ENCODE measurements around the gene ETS2. TPM values are rescaled to one million over a fixed set of nuclear protein-coding genes. Genes with fewer than 3 reads are reported as not detected.
"Not testable (repeated sequence)": the region's sequence is repeated elsewhere in the genome, so short reads cannot be mapped to it uniquely, and the experiment has no call there.

Gene ETS2
- total RNA-seq, 1 experiment from 2014 or later, result 15.9 TPM

GRCh38 chr21:38818325-38818723, 12.6 kb downstream of the ETS2 start:
- DNase-seq (ENCODE audit: low spot score), result no peak

- no peak for DNase-seq (ENCODE audit: low spot score)
These were observed 13.5 kb downstream of the ETS2 start for GRCh38 chr21:38819051-38819718.

- DNase-seq (ENCODE audit: low spot score), result peak; percentile 95
These were observed 14.0 kb downstream of the ETS2 start for GRCh38 chr21:38819719-38820159.

- DNase-seq (ENCODE audit: low spot score), result no peak
These were observed 14.9 kb downstream of the ETS2 start for GRCh38 chr21:38820471-38821239.

DNA sequence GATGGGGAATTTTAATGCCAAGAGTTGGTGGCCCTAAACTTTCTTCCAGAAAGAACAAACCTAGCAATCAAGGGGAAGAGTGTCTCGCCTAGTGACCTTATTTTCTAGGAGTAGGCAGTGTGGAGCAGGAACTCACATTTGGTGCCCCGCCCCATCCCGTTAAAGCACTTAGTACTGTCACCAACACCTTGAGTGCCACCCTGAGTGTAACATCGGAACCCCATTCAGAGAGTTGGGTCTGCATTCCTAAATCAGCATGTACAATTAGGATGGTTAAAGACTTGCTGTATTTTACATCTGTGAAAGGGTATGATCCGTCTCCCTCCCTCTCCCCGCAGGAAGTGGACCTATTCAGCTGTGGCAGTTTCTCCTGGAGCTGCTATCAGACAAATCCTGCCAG, 15.5 kb downstream of the ETS2 start:
- no peak for DNase-seq (ENCODE audit: low spot score)

DNA sequence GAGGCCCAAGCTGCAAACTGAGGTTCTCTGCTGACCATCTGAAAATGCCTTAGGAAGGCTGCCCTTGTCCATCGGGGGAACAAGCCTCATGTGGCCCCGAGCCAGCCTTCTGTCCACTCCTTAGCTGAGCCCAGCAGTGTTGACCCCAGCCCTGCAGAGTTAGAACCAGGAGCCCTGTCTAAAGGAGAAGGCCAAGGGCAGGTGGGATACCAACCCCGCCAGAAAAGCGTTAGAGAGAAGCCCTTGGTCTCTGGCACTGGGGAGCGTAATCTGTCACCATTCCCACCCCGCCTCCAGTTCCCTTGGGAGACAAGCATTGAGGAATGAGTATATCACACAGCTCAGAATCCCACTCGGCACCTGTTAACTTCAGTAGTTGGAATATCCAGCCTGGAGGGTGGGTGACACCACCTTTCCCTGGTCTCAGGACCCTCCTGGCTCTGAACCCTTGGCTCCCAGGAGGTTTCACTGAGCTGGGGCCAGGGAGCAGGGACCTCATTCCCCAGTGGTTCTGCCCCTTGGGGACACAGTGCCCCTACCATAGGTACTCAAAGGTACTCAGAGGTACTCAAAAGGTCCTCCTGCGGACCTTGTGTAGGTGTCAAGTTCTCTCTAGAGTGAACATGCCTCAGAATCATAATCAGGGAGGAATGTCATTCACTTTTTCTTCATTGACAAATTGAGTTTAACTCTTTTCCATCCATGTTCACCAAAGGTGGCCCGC, 16.4 kb downstream of the ETS2 start:
- no peak for DNase-seq (ENCODE audit: low spot score)

DNA sequence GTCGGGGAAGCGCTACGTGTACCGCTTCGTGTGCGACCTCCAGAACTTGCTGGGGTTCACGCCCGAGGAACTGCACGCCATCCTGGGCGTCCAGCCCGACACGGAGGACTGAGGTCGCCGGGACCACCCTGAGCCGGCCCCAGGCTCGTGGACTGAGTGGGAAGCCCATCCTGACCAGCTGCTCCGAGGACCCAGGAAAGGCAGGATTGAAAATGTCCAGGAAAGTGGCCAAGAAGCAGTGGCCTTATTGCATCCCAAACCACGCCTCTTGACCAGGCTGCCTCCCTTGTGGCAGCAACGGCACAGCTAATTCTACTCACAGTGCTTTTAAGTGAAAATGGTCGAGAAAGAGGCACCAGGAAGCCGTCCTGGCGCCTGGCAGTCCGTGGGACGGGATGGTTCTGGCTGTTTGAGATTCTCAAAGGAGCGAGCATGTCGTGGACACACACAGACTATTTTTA, 17.1 kb downstream of the ETS2 start:
- no peak for DNase-seq (ENCODE audit: low spot score)

DNA sequence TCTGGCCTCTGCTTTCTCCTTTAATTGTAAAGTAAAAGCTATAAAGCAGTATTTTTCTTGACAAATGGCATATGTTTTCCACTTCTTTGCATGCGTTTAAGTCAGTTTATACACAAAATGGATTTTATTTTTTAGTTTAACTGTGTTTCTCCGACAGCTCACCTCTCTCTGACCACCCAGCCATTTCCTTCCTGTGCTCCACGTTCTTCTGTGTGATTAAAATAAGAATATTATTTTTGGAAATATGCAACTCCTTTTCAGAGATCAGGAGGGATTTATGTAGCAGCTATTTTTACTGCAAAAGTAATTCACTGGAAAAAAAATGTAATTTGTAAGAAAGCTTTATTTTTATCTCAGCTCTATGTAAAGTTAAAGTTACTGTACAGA, 18.0 kb downstream of the ETS2 start:
- DNase-seq (ENCODE audit: low spot score), result no peak

DNA sequence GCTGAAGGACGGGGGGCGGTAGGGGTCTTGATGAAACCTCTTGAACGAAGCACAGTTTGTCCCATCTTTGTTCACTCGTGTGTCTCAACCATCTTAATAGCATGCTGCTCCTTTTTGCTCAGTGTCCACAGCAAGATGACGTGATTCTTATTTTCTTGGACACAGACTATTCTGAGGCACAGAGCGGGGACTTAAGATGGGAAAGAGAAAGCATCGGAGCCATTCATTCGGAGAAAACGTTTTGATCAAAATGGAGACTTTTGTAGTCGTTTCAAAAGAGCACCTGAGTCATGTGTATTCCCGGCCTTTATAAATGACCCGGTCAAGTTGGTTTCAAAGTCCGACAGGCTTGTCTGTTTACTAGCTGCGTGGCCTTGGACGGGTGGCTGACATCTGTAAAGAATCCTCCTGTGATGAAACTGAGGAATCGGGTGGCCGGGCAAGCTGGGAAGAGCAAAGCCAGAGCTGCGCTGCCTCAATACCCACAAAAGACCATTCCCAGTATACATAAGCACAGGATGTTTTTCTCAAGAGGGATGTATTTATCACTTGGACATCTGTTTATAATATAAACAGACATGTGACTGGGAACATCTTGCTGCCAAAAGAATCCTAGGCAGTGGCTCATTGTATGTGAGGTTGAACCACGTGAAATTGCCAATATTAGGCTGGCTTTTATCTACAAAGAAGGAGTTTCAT, 18.5 kb downstream of the ETS2 start:
- DNase-seq (ENCODE audit: low spot score), result no peak

DNA sequence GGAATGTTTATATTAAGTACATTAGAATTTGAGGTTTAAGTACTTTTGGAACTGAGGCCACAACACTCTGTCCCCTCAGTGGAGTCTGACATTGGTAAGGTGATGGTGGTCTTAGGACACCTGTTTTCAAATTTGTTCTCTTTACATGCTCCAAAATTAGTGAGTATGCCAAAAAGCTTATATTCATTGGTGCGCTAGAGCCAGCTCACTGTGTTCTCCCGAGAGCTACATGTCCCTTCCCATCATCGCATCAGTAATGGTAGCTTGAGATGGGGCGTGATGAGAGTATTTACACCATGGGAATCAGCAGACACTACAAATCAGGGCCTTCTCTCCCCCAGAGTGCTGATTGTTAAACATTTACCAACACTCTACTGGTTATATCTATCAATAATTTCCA, 19.5 kb downstream of the ETS2 start:
- no peak for DNase-seq (ENCODE audit: low spot score)

- no peak for DNase-seq (ENCODE audit: low spot score)
These were observed 20.2 kb downstream of the ETS2 start for GRCh38 chr21:38825921-38826320.

GRCh38 chr21:38828111-38828510, 22.4 kb downstream of the ETS2 start:
- DNase-seq (ENCODE audit: low spot score), result not testable (repeated sequence)

DNA sequence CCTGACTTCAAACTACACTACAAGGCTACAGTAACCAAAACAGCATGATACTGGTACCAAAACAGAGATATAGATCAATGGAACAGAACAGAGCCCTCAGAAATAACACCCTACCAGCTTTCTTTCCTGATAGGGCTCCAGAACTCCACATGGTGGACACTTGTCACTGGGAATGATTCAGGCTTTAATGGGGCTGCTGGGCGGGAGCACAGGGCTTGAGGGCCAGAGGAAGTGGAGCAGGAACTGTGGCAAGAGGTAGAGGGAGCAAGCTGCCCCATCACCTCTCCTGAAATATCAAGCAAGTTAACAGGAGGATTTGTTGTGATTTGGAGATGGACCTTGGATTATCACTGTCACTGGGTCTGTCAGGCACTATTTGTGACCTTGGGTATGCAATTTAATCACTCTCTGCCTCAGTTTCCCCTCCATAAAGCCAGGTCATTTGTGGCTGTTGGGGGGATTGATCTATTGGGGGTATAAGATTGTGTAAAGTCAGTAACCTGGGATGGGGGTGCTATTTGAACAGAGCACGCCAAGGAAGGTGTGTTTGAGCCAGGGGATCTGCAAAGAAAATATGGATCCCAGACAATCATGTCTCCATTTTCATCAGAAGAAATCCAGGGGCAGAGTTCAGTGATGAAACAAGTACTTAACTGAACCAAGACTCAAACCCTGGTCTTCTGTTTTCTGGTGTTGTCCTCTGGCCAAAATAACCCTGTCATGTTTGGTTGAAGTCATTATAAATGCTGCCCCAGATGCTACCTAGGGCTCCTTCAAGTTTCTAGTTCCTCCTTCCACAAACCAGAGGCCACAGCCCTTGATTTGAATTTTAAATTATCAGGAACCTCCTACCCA, 25.2 kb downstream of the ETS2 start:
- DNase-seq (ENCODE audit: low spot score), result no peak

DNA sequence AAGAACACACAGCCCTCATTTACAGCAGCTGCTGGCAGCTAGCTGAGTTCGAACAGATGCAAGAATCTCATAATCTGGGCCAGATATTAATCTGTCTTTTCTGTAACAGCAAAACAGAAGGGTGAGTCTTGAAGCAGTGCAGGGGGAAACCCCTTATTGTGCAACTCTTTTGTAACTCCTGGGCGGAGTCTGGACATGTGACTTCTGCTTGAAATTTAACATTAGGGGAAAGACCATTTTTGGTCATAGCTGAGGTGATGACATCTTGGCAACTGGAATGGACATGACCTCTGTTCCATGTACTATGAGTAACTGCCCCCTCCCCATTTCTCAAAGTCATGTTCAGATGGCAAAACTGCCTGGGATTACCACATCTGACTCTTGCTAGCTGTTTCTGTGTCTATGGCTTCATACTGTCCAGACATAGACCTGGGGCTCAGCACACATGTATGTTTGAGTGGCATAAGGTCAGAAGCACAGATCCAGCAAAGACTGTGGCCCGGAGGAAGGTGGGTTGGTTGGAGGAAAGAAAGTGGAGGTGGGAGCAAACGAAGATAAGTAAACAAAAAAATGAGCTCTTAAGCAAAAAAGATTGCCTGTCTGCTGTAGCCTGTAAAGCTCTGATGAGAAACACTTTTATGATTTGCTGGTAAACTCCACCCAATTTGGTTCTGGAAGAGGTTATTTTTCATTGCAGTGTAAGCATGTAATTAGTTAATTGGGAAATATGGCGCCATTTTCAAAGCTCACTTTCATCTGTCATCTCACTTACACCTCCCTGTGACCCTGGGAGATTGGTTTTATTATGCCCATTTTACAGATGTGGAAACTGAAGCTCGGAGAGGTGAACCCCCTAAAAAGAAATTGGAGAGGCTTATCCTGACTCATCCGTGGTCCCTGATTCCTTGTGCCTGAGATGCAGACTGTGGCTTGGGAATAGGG, 26.1 kb downstream of the ETS2 start:
- peak; percentile 92 for DNase-seq (ENCODE audit: low spot score)

GRCh38 chr21:38832664-38833063, 26.9 kb downstream of the ETS2 start:
- DNase-seq (ENCODE audit: low spot score), result no peak

- DNase-seq (ENCODE audit: low spot score), result no peak
These were observed 27.4 kb downstream of the ETS2 start for GRCh38 chr21:38833117-38833516.

GRCh38 chr21:38834725-38835124, 29.0 kb downstream of the ETS2 start:
- DNase-seq (ENCODE audit: low spot score), result no peak

- DNase-seq (ENCODE audit: low spot score), result no peak
These were observed 32.2 kb downstream of the ETS2 start for GRCh38 chr21:38837806-38838461.

GRCh38 chr21:38838598-38839327, 33.0 kb downstream of the ETS2 start:
- DNase-seq (ENCODE audit: low spot score), result no peak

Measured in A172 (cell line).